Spleen (tissue), 11 donors: ENCODE data around the gene TNRC18. TPM values are rescaled to one million over a fixed set of nuclear protein-coding genes. Genes with fewer than 3 reads are reported as not detected.

Experiments used
- DNase-seq: peaks from one replicate; pipeline ENCODE4 v3.0.0-alpha.2; 2020
- H3K27ac ChIP-seq, 8 donors: fragments of 200-600 bp; sonication (generic) in 7 of 8; 1 replicate in 4 of 8; 2 replicates in 4 of 8; pipeline versions ENCODE4 v1.5.0 to v1.8.0; 2016 to 2021; ENCODE audit warnings: inconsistent platforms in 4 of 8, mild to moderate bottlenecking in 4 of 8, moderate library complexity in 1 of 8
- H3K27me3 ChIP-seq, 7 donors: fragments of 200-600 bp; sonication (generic) in 6 of 7; replicated peaks in 1 of 7; 1 replicate in 4 of 7; 2 replicates in 3 of 7; pipeline versions ENCODE4 v1.5.0 to v1.8.0; 2016 to 2021; ENCODE audit warnings: inconsistent platforms in 3 of 7, mild to moderate bottlenecking in 1 of 7
- H3K36me3 ChIP-seq, 6 donors: fragments of 200-600 bp; sonication (generic) in 5 of 6; 1 replicate in 4 of 6; 2 replicates in 2 of 6; pipeline versions ENCODE4 v1.5.0 to v1.8.0; 2016 to 2021; ENCODE audit warnings: inconsistent platforms in 2 of 6
- H3K4me1 ChIP-seq, 6 donors: fragments of 200-600 bp; sonication (generic) in 5 of 6; 1 replicate in 3 of 6; 2 replicates in 3 of 6; pipeline versions ENCODE4 v1.5.0 to v1.8.0; 2016 to 2021; ENCODE audit warnings: inconsistent platforms in 3 of 6
- H3K4me3 ChIP-seq, 8 donors: fragments of 200-600 bp; sonication (generic) in 7 of 8; 1 replicate in 4 of 8; 2 replicates in 4 of 8; pipeline versions ENCODE4 v1.5.0 to v1.8.0; 2016 to 2021; ENCODE audit warnings: inconsistent platforms in 4 of 8, mild to moderate bottlenecking in 4 of 8, moderate library complexity in 2 of 8
- H3K9me3 ChIP-seq, 8 donors: fragments of 200-600 bp; sonication (generic) in 7 of 8; 1 replicate in 4 of 8; 2 replicates in 4 of 8; pipeline versions ENCODE4 v1.5.0 to v1.8.0; 2016 to 2021; ENCODE audit warnings: inconsistent platforms in 4 of 8
- CTCF ChIP-seq, 11 experiments: fragments of 200-600 bp in 7 of 11; fragments of 450-650 bp in 4 of 11; sonication (generic) in 4 of 11; IDR thresholded peaks in 8 of 11; conservative IDR thresholded peaks in 3 of 11; 1 replicate in 7 of 11; 2 replicates in 4 of 11; pipeline versions ENCODE4 v1.4.0 to v1.8.0; 2016 to 2021; ENCODE audit warnings: antibody characterized with exemption in 11 of 11, inconsistent platforms in 4 of 11, mild to moderate bottlenecking in 1 of 11
- POLR2A ChIP-seq, 3 donors: fragments of 450-650 bp; IDR thresholded peaks; one replicate each; pipeline ENCODE4 v1.5.1; 2017; ENCODE audit warnings: antibody characterized with exemption in 3 of 3, mild to moderate bottlenecking in 1 of 3
- POLR2AphosphoS5 ChIP-seq, 3 donors: sonication (generic); formaldehyde crosslinking; IDR thresholded peaks; one replicate each; pipeline ENCODE4 v1.5.1; 2017; ENCODE audit warnings: antibody characterized with exemption in 3 of 3
- WGBS, 5 donors: extraction: QIAGEN DNeasy Blood & Tissue Kit in 3 of 5; methylation state at CpG; one replicate each; pipeline versions ENCODE4 v1.1.5 to v1.1.7; 2013 to 2018; 5-methylcytosine and 5-hydroxymethylcytosine counted together
- intact Hi-C: fragments of 100-400 bp; cut with DNase I; formaldehyde crosslinking; loops from one replicate; pipeline ENCODE4 v1.15.0; 2023; ENCODE audit warnings: low total_unique reads
- polyA plus RNA-seq, 3 donors: library from polyadenylated mRNA; stranded (reverse); fragments of 200-250 nt; gene quantifications; one replicate each; pipeline ENCODE4 v1.2.1, GENCODE V29; 2013
- total RNA-seq, 7 donors: library from RNA; depleted of rRNA in 3 of 7; stranded (reverse); fragments of >200 nt in 3 of 7; fragmentation: NEBNext Ultra II Directional in 4 of 7; extraction: Animal tissue kit (Norgen Biotek cat#: 25700) in 4 of 7; gene quantifications; one replicate each; pipeline versions ENCODE4 v1.1.0 to v1.2.1, GENCODE V29; 2016 to 2021
- donor health status: healthy with polysubstance abuse.
- donor health status: DM: no; HTN: no; CAD: no; lungs with moderate emphysema.
- donor health status: DM: no; HTN: no; CAD: no.
- donor health status: Bipolar disorder and iron deficiency.
- donor health status: healthy.
- donor health status: DM: no; HTN: no; CAD: no.
- donor health status: DM: yes; HTN: yes; CAD: no.

The TNRC18 gene
- total and polyA plus RNA-seq, 10 donors: 3.4 to 124 (median 71.0) TPM

- Histone ChIP-seq H3K4me3 (peak overlapping the region in 1 of 8 donors; percentile 17), H3K9me3 (no peaks in the 10 kb centered on the region), H3K4me1 (peaks cover 16 to 75% (median 41%) of the 10 kb centered on the region in 6 donors), H3K27ac (peak overlapping the region in 3 of 8 donors; percentile 40 to 95 (median 50)), H3K36me3 (peaks cover 0 to 56% (median 49%) of the 10 kb centered on the region in 6 donors), H3K27me3 (no peaks in the 10 kb centered on the region)
- intact Hi-C loops: no loop called here
- WGBS, 5 donors: 86 to 95% (median 88%) methylated on average over 14 to 33 of the region's 33 CpGs
- TF ChIP-seq POLR2AphosphoS5 (IDR thresholded peaks at IDR 0.05) (peak in 1 of 3 donors; percentile 26), POLR2A (IDR thresholded peaks at IDR 0.05) (no peak), CTCF (IDR thresholded peaks at IDR 0.05 in 8 of 11, conservative IDR thresholded peaks at IDR 0.05 in 3 of 11) (no peak)
- no peak for DNase-seq
Observed at GRCh38 chr7:5394264-5395105, 29.1 kb downstream of the TNRC18 start.

DNA sequence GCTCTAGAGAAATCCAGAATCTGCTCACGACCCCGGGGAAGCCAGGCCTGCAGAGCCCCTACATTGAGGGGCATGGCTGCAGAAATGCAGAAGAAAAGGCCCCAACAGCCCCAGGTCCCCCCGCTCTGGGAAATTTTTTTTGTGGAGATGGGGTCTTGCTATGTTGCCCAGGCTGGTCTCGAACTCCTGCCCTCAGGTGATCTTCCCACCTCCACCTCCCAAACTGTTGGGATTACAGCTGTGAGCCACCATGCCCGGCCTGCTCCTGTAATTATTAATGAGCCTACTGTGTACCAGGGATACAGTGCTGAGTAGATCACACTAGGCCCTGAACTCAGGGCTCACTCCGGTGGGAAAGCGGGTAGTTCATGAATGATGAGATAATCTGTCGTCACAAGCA lies 29.9 kb downstream of the TNRC18 start:
- peak overlapping the region in 1 of 8 donors; percentile 26 for H3K27ac ChIP-seq
- intact Hi-C loops: no loop called here
- no peaks in the 10 kb centered on the region for H3K9me3 ChIP-seq
- peaks cover 16 to 75% (median 41%) of the 10 kb centered on the region in 6 donors for H3K4me1 ChIP-seq
- 79 to 97% (median 89%) methylated on average over 7 to 8 of the region's 8 CpGs for WGBS, 5 donors
- H3K4me3 ChIP-seq: no peak overlapping the region
- TF ChIP-seq POLR2AphosphoS5 (IDR thresholded peaks at IDR 0.05) (no peak), CTCF (IDR thresholded peaks at IDR 0.05 in 8 of 11, conservative IDR thresholded peaks at IDR 0.05 in 3 of 11) (no peak), POLR2A (IDR thresholded peaks at IDR 0.05) (no peak)
- H3K36me3 ChIP-seq: peaks cover 0 to 64% (median 56%) of the 10 kb centered on the region in 6 donors
- DNase-seq: no peak
- no peaks in the 10 kb centered on the region for H3K27me3 ChIP-seq

- H3K9me3 ChIP-seq: no peaks in the 10 kb centered on the region
- no peak overlapping the region for H3K4me3 ChIP-seq
- H3K27me3 ChIP-seq: no peaks in the 10 kb centered on the region
- no peak for DNase-seq
- intact Hi-C loops: no loop called here
- no peak for TF ChIP-seq POLR2AphosphoS5 (IDR thresholded peaks at IDR 0.05)
- no peak for TF ChIP-seq CTCF (IDR thresholded peaks at IDR 0.05 in 8 of 11, conservative IDR thresholded peaks at IDR 0.05 in 3 of 11)
- no peak for TF ChIP-seq POLR2A (IDR thresholded peaks at IDR 0.05)
- 55 to 80% (median 71%) methylated on average over 8 to 9 of the region's 9 CpGs for WGBS, 5 donors
- H3K27ac ChIP-seq: peak overlapping the region in 1 of 8 donors; percentile 26
- peaks cover 16 to 75% (median 41%) of the 10 kb centered on the region in 6 donors for H3K4me1 ChIP-seq
- H3K36me3 ChIP-seq: peaks cover 0 to 68% (median 60%) of the 10 kb centered on the region in 6 donors
Observed at GRCh38 chr7:5393328-5393727, 30.3 kb downstream of the TNRC18 start.

- Histone ChIP-seq H3K4me3 (no peak overlapping the region), H3K9me3 (no peaks in the 10 kb centered on the region), H3K36me3 (peaks cover 0 to 92% (median 83%) of the 10 kb centered on the region in 6 donors), H3K4me1 (peaks cover 11 to 74% (median 21%) of the 10 kb centered on the region in 6 donors), H3K27ac (peak overlapping the region in 1 of 8 donors; percentile 7), H3K27me3 (no peaks in the 10 kb centered on the region)
- TF ChIP-seq POLR2AphosphoS5 (IDR thresholded peaks at IDR 0.05) (no peak), CTCF (IDR thresholded peaks at IDR 0.05 in 8 of 11, conservative IDR thresholded peaks at IDR 0.05 in 3 of 11) (no peak), POLR2A (IDR thresholded peaks at IDR 0.05) (no peak)
- whole genome bisulfite sequencing, 5 donors: 85 to 93% (median 87%) methylated on average over 6 to 7 of the region's 7 CpGs
- no peak for DNase-seq
- intact Hi-C loops: no loop called here
Observed at GRCh38 chr7:5390918-5391317, 32.7 kb downstream of the TNRC18 start.
